HL-60 (cell line): ENCODE data around the gene TMEM89.

Experiments used
- DNase-seq, 2 experiments: peaks; one replicate each; pipeline ENCODE4 v3.0.0-alpha.2; 2010 to 2020; ENCODE audit warnings: low read depth in 1 of 2, low spot score in 1 of 2
- H3K27ac ChIP-seq: fragments of 250-450 bp; sonication (Bioruptor Pico); replicated peaks from 2 replicates; pipeline ENCODE4 v1.5.1; 2020; ENCODE audit warnings: mild to moderate bottlenecking, moderate library complexity
- H3K27me3 ChIP-seq: fragments of 250-450 bp; sonication (Bioruptor Pico); 2 replicates; pipeline ENCODE4 v1.5.1; 2021; ENCODE audit warnings: mild to moderate bottlenecking, moderate library complexity; ENCODE audit not compliant: insufficient read depth, poor library complexity, severe bottlenecking
- H3K4me3 ChIP-seq: replicated peaks from 2 replicates; pipeline ENCODE4 v1.5.1; 2011; ENCODE audit warnings: mild to moderate bottlenecking, control low read depth, low read length; ENCODE audit not compliant: insufficient read depth
- GABPA ChIP-seq: IDR thresholded peaks from 2 replicates; pipeline ENCODE4 v1.6.1; 2012; ENCODE audit warnings: low read depth
- POLR2AphosphoS5 ChIP-seq: IDR thresholded peaks from 2 replicates; pipeline ENCODE4 v1.6.1; 2012; ENCODE audit warnings: low read depth
- REST ChIP-seq: IDR thresholded peaks from 2 replicates; pipeline ENCODE4 v1.6.1; 2012; ENCODE audit warnings: low read depth; ENCODE audit not compliant: insufficient replicate concordance
- SPI1 ChIP-seq: IDR thresholded peaks from 2 replicates; pipeline ENCODE4 v1.6.1; 2012; ENCODE audit warnings: low read depth, mild to moderate bottlenecking, borderline replicate concordance
- TF ChIP-seq, protein P1 (sequence below): IDR thresholded peaks from one replicate; pipeline ENCODE4 v1.5.1; 2011; ENCODE audit warnings: low read length, control low read depth, inconsistent platforms; ENCODE audit not compliant: insufficient read depth

The TMEM89 gene

DNA sequence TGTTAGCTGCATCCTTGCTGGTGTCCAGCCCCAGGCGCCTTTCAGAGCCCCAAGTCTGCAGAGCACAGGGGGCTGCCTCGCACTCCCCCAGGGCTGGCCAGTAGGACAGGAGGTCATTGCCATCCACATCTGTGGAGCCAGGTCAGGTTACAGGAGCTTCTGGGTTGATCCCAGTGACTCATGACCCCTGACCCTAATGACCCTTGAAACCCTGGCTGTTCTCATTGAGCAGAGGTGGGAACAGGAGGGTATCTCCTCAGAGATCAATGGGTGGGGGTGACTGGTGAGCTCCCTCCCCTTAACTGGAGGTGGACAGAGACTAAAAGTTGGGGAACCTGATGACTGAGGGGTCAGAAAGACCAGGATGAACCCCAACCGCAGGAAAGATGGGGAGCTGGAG, 19.8 kb upstream of the TMEM89 start:
- no peak for DNase-seq
- TF ChIP-seq POLR2AphosphoS5 (no peak), REST (no peak), SPI1 (no peak), GABPA (no peak)
- TF ChIP-seq, protein P1, sequence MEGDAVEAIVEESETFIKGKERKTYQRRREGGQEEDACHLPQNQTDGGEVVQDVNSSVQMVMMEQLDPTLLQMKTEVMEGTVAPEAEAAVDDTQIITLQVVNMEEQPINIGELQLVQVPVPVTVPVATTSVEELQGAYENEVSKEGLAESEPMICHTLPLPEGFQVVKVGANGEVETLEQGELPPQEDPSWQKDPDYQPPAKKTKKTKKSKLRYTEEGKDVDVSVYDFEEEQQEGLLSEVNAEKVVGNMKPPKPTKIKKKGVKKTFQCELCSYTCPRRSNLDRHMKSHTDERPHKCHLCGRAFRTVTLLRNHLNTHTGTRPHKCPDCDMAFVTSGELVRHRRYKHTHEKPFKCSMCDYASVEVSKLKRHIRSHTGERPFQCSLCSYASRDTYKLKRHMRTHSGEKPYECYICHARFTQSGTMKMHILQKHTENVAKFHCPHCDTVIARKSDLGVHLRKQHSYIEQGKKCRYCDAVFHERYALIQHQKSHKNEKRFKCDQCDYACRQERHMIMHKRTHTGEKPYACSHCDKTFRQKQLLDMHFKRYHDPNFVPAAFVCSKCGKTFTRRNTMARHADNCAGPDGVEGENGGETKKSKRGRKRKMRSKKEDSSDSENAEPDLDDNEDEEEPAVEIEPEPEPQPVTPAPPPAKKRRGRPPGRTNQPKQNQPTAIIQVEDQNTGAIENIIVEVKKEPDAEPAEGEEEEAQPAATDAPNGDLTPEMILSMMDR, result no peak
- no peak overlapping the region for H3K27ac ChIP-seq
- no peaks in the 10 kb centered on the region for H3K27me3 ChIP-seq
- H3K4me3 ChIP-seq, result no peak overlapping the region

DNA sequence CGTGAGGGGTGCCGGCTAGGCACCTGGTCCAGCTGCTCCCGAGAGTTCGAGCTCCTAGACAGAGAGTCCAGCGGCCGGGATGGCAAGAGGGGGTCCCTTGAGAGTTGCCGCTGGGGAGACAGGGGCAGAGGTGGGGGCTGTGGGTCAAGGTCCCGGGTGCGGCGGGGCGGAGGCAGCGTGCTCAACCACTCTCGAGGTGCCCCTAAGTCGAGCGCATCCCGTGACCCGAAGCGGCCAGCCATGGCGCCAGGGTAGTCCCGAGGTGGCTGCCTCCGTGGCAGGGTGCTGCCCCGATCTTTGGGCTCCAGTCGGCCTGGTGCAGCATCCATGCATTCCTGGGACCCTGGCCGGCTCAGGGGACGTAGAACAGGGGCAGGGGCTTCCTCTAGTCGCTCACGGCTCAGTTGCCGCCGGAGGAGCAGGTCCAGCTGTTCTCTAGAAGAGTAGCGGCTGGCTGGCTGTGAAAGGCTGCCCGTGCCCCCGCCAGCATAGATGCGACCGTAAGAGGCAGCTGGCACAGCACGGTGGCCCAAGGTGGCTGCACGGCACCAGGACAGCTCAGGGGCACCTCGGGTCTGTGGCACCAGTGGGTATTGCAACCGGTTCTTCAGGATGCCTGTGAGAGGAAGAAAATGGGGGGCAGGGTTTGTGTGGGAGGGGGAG, 18.5 kb upstream of the TMEM89 start:
- no peak overlapping the region for H3K27ac ChIP-seq
- DNase-seq, result no peak
- no peak for TF ChIP-seq POLR2AphosphoS5
- H3K4me3 ChIP-seq, result no peak overlapping the region
- no peaks in the 10 kb centered on the region for H3K27me3 ChIP-seq

- no peak for DNase-seq
- no peaks in the 10 kb centered on the region for H3K27me3 ChIP-seq
- no peak overlapping the region for H3K27ac ChIP-seq
- TF ChIP-seq GABPA (no peak), REST (no peak), SPI1 (no peak), POLR2AphosphoS5 (no peak)
- H3K4me3 ChIP-seq, result no peak overlapping the region
These were observed 15.7 kb upstream of the TMEM89 start for GRCh38 chr3:48637305-48637704.

GRCh38 chr3:48636149-48636655, 14.6 kb upstream of the TMEM89 start:
- peak overlapping the region; percentile 64 for H3K27ac ChIP-seq
- DNase-seq, result no peak
- peak overlapping the region; percentile 88 for H3K4me3 ChIP-seq

More at GRCh38 chr3:48636149-48636655, 14.6 kb upstream of the TMEM89 start:
- TF ChIP-seq, protein P1, result no peak
- TF ChIP-seq REST (no peak), SPI1 (no peak), GABPA (no peak), POLR2AphosphoS5 (no peak)
- no peaks in the 10 kb centered on the region for H3K27me3 ChIP-seq
